Suprapubic skin (tissue), 4 donors: ENCODE results near the gene STPG3. TPM values are rescaled to one million over a fixed set of nuclear protein-coding genes. Genes with fewer than 3 reads are reported as not detected.

Experiments
- DNase-seq, 2 donors: peaks; one replicate each; pipeline ENCODE4 v3.0.0-alpha.2; 2019; ENCODE audit warnings: low spot score in 2 of 2
- H3K27ac ChIP-seq: fragments of 200-600 bp; sonication (generic); one replicate; pipeline ENCODE4 v1.5.1; 2019
- H3K27me3 ChIP-seq: fragments of 200-600 bp; sonication (generic); one replicate; pipeline ENCODE4 v1.5.1; 2019
- H3K36me3 ChIP-seq: fragments of 200-600 bp; sonication (generic); one replicate; pipeline ENCODE4 v1.5.1; 2019
- H3K4me1 ChIP-seq: fragments of 200-600 bp; sonication (generic); one replicate; pipeline ENCODE4 v1.5.1; 2019
- H3K4me3 ChIP-seq: fragments of 200-600 bp; sonication (generic); one replicate; pipeline ENCODE4 v1.5.1; 2019; ENCODE audit warnings: mild to moderate bottlenecking
- H3K9me3 ChIP-seq: fragments of 200-600 bp; sonication (generic); one replicate; pipeline ENCODE4 v1.5.1; 2019
- EP300 ChIP-seq: sonication (generic); formaldehyde crosslinking; IDR thresholded peaks from one replicate; pipeline ENCODE4 v1.6.1; 2017; ENCODE audit warnings: antibody characterized with exemption
- POLR2A ChIP-seq, 2 donors: fragments of 450-650 bp; IDR thresholded peaks; one replicate each; pipeline ENCODE4 v1.6.1; 2017; ENCODE audit warnings: antibody characterized with exemption in 2 of 2, mild to moderate bottlenecking in 2 of 2, moderate library complexity in 2 of 2
- POLR2AphosphoS5 ChIP-seq, 3 donors: sonication (generic); formaldehyde crosslinking; IDR thresholded peaks; one replicate each; pipeline ENCODE4 v1.6.1; 2017; ENCODE audit warnings: antibody characterized with exemption in 3 of 3
- whole genome bisulfite sequencing: methylation state at CpG from one replicate; pipeline ENCODE4 v1.1.5; 2018; 5-methylcytosine and 5-hydroxymethylcytosine counted together
- total RNA-seq, 4 donors: library from RNA; depleted of rRNA; stranded (reverse); fragments of >200 nt; gene quantifications; one replicate each; pipeline ENCODE4 v1.1.0, GENCODE V29; 2016
- TF ChIP-seq, protein P1 (sequence below), 2 donors: fragments of 200-600 bp in 1 of 2; fragments of 450-650 bp in 1 of 2; sonication (generic) in 1 of 2; IDR thresholded peaks; one replicate each; pipeline ENCODE4 v1.5.1; 2016 to 2019; ENCODE audit warnings: antibody characterized with exemption in 2 of 2, mild to moderate bottlenecking in 1 of 2, moderate library complexity in 1 of 2

Gene STPG3
- 1 to 10 TPM in 1 of 4 donors, not detected in 3; 1.2 TPM for total RNA-seq

- TF ChIP-seq, protein P1, sequence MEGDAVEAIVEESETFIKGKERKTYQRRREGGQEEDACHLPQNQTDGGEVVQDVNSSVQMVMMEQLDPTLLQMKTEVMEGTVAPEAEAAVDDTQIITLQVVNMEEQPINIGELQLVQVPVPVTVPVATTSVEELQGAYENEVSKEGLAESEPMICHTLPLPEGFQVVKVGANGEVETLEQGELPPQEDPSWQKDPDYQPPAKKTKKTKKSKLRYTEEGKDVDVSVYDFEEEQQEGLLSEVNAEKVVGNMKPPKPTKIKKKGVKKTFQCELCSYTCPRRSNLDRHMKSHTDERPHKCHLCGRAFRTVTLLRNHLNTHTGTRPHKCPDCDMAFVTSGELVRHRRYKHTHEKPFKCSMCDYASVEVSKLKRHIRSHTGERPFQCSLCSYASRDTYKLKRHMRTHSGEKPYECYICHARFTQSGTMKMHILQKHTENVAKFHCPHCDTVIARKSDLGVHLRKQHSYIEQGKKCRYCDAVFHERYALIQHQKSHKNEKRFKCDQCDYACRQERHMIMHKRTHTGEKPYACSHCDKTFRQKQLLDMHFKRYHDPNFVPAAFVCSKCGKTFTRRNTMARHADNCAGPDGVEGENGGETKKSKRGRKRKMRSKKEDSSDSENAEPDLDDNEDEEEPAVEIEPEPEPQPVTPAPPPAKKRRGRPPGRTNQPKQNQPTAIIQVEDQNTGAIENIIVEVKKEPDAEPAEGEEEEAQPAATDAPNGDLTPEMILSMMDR (IDR thresholded peaks at IDR 0.05), result no peak
- no peak for TF ChIP-seq POLR2AphosphoS5 (IDR thresholded peaks at IDR 0.05)
- TF ChIP-seq POLR2A (IDR thresholded peaks at IDR 0.05), result no peak
- no peak for TF ChIP-seq EP300
- H3K9me3 ChIP-seq, result no peaks in the 10 kb centered on the region
- H3K36me3 ChIP-seq, result no peaks in the 10 kb centered on the region
- no peaks in the 10 kb centered on the region for H3K27me3 ChIP-seq
- WGBS, result 62% methylated on average over 4 of the region's 4 CpGs
- H3K27ac ChIP-seq, result no peak within 1 kb of the TSS
- peaks cover 18% of the 10 kb centered on the region for H3K4me1 ChIP-seq
- H3K4me3 ChIP-seq, result no peak within 1 kb of the TSS
- DNase-seq, result no peak
Observed at GRCh38 chr9:137251194-137251461, at the start of gene STPG3. Gene STPG3 (plus strand): TSS chr9:137251286. CDS start chr9:137251287, 1 bp downstream.

GRCh38 chr9:137202966-137203365 is 48.1 kb upstream of the STPG3 start:
- no peaks in the 10 kb centered on the region for H3K9me3 ChIP-seq
- TF ChIP-seq, protein P1 (IDR thresholded peaks at IDR 0.05), result no peak
- TF ChIP-seq POLR2A (IDR thresholded peaks at IDR 0.05) (no peak), POLR2AphosphoS5 (IDR thresholded peaks at IDR 0.05) (no peak), EP300 (no peak)
- 72% methylated on average over 8 of the region's 8 CpGs for whole genome bisulfite sequencing
- DNase-seq, result no peak
- H3K36me3 ChIP-seq, result no peaks in the 10 kb centered on the region
- H3K4me1 ChIP-seq, result peaks cover 73% of the 10 kb centered on the region
- no peak overlapping the region for H3K27ac ChIP-seq
- H3K27me3 ChIP-seq, result no peaks in the 10 kb centered on the region
- H3K4me3 ChIP-seq, result no peak overlapping the region

DNA sequence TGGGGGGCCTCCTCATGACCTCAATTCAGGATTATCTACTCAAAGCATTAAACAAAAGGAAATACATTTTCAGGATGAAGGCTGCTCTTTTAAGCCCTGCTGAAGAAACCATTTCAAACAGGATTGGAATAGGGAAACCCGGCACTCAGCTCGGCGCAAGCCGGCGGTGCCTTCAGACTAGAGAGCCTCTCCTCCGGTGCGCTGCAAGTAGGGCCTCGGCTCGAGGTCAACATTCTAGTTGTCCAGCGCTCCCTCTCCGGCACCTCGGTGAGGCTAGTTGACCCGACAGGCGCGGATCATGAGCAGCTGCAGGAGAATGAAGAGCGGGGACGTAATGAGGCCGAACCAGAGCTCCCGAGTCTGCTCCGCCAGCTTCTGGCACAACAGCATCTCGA is 46.4 kb upstream of the STPG3 start:
- Histone ChIP-seq H3K4me3 (peak overlapping the region; percentile 73), H3K36me3 (peaks cover 8% of the 10 kb centered on the region), H3K4me1 (peaks cover 55% of the 10 kb centered on the region), H3K27ac (no peak overlapping the region), H3K9me3 (no peaks in the 10 kb centered on the region), H3K27me3 (no peaks in the 10 kb centered on the region)
- TF ChIP-seq POLR2AphosphoS5 (IDR thresholded peaks at IDR 0.05) (no peak), EP300 (no peak)
- TF ChIP-seq, protein P1 (IDR thresholded peaks at IDR 0.05), result no peak
- no peak for DNase-seq
- 22% methylated on average over 4 of the region's 21 CpGs for WGBS

DNA sequence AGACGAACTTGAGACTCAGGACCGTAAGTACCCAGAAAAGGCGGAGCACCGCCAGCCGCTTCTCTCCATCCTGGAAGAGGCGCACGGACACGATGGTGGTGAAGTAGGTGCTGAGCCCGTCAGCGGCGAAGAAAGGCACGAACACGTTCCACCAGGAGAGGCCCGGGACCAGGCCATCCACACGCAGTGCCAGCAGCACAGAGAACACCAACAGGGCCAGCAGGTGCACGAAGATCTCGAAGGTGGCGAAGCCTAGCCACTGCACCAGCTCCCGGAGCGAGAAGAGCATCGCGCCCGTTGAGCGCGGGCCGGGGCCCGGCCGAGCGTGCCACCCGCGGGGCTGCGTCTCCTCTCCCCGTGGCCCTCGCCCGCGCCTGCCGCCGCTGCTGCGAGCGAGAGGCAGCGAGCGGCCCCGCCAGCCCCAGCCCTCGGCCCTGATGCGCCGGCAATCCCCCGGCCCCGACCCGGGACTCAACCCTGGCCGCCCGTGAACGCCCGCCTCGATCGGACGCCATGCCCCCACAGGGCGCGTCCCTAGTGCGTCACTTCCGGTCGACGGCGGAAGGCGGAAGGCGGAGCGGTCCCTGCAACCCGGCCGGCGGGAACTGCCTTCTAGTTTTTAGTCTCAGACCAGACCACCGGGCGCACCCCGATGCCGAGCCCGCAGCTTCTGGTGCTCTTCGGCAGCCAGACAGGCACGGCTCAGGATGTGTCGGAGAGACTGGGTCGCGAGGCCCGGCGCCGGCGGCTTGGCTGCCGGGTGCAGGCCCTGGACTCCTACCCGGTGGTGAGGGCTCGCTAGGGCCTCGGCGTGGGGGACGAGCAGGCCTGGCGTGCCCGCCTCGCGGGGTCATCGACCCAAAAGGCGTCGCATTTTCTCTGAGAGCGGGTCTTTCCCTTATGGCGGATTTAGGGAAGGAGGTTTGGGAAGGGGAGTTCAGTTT is 45.7 kb upstream of the STPG3 start, which contains the start of the genes NDOR1 and TMEM203:
Gene NDOR1, plus strand, starts transcription at position 575 of the 944 bp plus-strand sequence. Its CDS starts 78 bp downstream, at position 653.
Gene TMEM203, minus strand, starts transcription at position 523 of the 944 bp plus-strand sequence. Its CDS starts 234 bp downstream, at position 289.
- no peaks in the 10 kb centered on the region for H3K9me3 ChIP-seq
- peaks cover 8% of the 10 kb centered on the region for H3K36me3 ChIP-seq
- WGBS, result 0% methylated on average over 22 of the region's 98 CpGs
- peak within 1 kb of the TSS; percentile 73 for H3K4me3 ChIP-seq
- H3K27ac ChIP-seq, result peak within 1 kb of the TSS; percentile 86
- no peaks in the 10 kb centered on the region for H3K27me3 ChIP-seq
- peak; percentile 96 for DNase-seq
- H3K4me1 ChIP-seq, result peaks cover 53% of the 10 kb centered on the region
- TF ChIP-seq POLR2AphosphoS5 (IDR thresholded peaks at IDR 0.05) (peak in 2 of 3 donors; percentile 89 to 95), EP300 (no peak), POLR2A (IDR thresholded peaks at IDR 0.05) (peak in 1 of 2 donors; percentile 34)
- TF ChIP-seq, protein P1 (IDR thresholded peaks at IDR 0.05), result no peak

DNA sequence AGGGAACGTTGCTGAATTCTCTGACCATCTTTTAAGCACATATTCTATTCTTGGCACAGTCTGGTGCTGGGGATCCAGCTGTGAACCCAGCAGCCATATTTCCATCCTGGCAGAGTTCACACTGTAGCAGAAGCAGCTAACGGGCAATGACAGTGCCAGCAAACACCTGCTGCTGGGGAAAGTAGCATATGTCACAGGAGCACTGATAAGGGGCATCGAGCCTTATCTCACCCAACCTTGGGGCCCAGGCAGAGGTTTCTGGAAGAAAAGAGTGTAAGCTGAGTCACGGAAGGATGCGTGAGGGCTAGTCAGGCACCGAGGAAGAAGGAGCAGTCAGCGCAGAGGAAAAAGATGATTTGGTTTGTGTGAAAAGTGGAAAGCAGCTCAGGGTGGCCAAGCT is 44.5 kb upstream of the STPG3 start:
- TF ChIP-seq EP300 (no peak), POLR2A (IDR thresholded peaks at IDR 0.05) (no peak), POLR2AphosphoS5 (IDR thresholded peaks at IDR 0.05) (no peak)
- TF ChIP-seq, protein P1 (IDR thresholded peaks at IDR 0.05), result no peak
- WGBS, result 73% methylated on average over 7 of the region's 7 CpGs
- no peak overlapping the region for H3K27ac ChIP-seq
- H3K27me3 ChIP-seq, result no peaks in the 10 kb centered on the region
- DNase-seq, result no peak
- peaks cover 8% of the 10 kb centered on the region for H3K36me3 ChIP-seq
- no peaks in the 10 kb centered on the region for H3K9me3 ChIP-seq
- H3K4me3 ChIP-seq, result peak overlapping the region; percentile 73
- H3K4me1 ChIP-seq, result peaks cover 47% of the 10 kb centered on the region
